Stimulated activated CD8-positive, alpha-beta memory T cell treated with anti-CD3 and anti-CD28 coated beads, Interleukin-15, amount 100 ng/mL, for 4 hours (primary cell): Measurements from ENCODE around the gene CTSZ.
"Not testable (repeated sequence)": the region's sequence is repeated elsewhere in the genome, so short reads cannot be mapped to it uniquely, and the experiment has no call there.

Experiments used
- DNase-seq, 2 donors: peaks; one replicate each; pipeline ENCODE4 v3.0.0-alpha.2; 2020; ENCODE audit warnings: low read depth in 2 of 2

The CTSZ gene

GRCh38 chr20:59013031-59013951 is 6.2 kb upstream of the CTSZ start:
- no peak for DNase-seq

DNA sequence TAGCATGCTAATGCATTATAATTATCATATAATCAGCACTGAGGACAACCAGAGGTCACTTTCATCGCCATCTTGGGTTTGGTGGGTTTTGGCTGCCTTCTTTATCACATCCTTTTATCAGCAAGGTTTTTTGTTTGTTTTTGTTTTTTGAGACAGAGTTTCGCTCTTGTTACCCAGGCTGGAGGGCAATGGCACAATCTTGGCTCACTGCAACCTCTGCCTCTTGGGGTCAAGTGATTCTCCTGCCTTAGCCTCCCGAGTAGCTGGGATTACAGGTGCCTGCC is 4.8 kb upstream of the CTSZ start:
- not testable (repeated sequence) for DNase-seq

GRCh38 chr20:59010995-59011873 is 4.2 kb upstream of the CTSZ start:
- DNase-seq, result no peak

GRCh38 chr20:59010321-59010994 is 3.4 kb upstream of the CTSZ start:
- no peak for DNase-seq

DNA sequence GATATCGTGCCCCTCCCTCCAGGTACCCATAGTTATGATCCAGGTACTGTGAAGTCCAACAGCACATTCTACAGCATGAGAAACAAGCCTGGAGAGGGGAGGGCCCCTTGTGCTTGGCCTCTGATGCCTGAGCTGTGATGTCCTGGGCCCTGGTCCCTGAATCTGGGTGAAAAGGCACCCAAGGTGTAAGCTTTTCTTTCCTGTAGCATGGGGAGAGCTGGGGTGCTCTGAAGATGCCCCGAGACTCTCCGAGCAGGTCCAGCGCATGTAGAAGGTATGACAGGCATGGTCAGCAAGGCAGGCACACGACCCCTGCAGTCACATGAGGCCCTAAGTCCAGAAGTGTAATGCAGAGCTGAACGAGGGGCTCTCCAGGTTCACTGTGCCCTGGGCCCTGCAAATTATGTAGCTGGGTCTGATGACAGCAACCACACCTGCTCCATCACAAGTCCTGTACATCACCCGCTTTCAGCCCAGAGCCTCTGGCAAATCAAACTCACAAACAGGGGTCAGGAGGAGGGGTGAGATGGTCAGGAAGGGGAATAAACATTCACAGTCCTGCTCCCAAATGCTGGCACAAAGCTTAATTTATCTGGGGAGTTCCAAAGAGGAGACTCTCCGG is 1.8 kb upstream of the CTSZ start:
- DNase-seq, result no peak

- DNase-seq, result no peak
These were observed 834 bp upstream of the CTSZ start for GRCh38 chr20:59007665-59008511.

- no peak for DNase-seq
These were observed 739 bp downstream of the CTSZ start for GRCh38 chr20:59006167-59006863.

DNA sequence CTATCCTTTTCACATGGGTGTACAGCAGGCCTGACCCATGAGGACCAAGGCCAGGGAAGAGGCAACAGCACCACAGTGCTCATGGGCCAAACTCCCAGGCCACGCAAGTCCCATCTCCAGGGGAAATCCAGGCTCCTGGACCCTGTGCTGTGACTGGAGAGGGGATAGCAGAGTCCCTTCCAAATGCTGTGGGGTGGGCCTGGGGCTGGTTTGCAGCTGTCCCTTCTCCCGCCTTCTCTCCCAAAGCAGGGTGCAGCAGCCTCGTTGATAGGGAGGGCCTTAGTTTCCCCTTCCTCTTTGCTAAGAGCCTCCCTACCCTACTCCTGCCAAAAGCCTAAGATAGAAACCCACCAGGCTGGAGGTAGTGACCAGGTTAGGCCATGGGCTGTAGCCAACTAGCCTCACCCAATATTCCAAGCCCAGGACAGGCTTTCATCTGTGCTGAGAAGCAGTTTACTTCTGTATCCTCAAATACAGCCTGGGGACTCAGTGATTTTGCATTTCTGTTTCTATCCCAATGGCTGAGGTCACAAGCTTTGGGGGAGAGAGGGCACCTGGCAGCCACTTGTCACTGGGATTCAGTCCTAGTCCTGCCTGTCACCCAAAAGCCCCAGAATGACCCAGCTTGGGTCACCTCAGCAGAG is 1.4 kb downstream of the CTSZ start:
- no peak for DNase-seq

GRCh38 chr20:59004763-59005522 is 2.1 kb downstream of the CTSZ start:
- no peak for DNase-seq

GRCh38 chr20:59004493-59004762 is 2.6 kb downstream of the CTSZ start:
- DNase-seq, result no peak

DNA sequence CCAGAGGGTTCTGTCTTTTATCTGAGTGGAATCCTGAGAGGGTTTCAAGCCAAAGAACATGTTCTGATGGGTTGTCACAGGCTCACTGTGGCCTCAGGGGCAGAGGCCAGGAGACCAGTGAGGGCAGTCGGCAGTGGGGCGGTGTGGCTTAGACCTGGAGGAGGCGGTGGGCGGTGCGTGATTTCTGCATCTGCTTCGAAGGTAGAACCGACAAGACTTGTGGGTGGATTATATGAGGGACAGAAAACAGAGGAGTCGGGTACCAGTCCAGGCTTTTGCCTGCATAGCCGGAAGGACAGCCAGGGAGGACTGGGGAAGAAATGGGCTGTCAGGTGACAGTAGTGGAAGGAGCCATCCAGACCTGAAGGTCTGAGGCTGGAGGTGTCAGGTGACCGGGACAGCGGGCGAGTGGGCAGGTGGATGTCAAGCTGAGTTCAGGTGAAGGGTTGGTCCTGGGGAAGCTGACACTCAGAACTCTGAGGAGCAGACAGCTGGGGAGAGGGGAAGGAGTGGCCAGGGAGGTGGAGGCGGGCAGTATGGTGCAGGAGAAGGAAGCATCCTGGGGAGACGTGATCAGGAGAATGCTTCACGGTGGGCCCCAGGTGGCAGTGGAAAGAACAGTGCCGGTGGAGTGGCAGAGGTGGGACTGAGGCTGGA is 3.1 kb downstream of the CTSZ start:
- no peak for DNase-seq

DNA sequence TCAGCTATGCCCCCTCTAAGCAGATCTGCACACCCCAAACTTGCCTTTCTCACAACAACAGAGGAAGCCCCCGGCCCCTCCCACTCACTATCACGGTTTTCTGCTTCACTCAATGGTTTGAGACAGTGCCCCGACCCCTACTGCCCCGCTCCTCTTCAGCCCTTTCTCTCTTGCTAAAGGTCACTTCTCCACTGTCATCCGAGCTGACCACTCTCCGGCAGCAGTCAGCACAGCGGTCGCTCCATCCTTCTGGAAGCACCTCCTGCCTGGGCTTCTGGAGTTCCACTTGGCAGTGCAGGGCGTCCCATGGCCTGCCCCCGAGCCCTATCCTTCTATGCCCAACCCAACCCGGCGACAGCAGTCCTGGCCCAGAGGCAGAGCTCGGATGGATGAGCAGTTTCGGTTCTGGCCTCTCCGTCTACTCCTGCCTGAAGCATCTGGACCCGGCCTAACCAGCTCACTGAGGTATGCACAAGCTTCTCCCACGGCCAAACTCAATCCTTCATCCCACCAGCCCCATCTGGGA is 4.1 kb downstream of the CTSZ start:
- no peak for DNase-seq

DNA sequence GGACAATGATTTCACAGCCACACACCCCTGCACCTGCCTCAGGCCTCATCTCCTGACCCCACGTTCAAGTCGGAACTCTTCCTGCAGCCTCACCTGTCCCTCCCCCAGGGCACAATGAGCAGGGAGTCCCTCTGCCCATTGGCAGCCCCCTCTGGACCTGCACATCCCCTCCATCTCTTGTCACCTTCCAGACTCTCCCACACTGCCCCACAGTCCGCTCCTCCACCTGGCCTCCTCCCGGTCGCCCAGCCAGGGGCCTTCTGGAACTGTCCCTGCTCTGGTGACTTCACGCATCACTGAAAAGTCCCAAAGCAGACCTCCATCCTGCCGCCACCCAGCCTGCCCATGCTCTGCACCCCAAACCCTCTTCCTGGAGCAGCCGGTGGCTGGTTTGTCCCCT is 4.7 kb downstream of the CTSZ start:
- DNase-seq, result no peak

GRCh38 chr20:59001449-59002171 is 5.4 kb downstream of the CTSZ start:
- no peak for DNase-seq

DNA sequence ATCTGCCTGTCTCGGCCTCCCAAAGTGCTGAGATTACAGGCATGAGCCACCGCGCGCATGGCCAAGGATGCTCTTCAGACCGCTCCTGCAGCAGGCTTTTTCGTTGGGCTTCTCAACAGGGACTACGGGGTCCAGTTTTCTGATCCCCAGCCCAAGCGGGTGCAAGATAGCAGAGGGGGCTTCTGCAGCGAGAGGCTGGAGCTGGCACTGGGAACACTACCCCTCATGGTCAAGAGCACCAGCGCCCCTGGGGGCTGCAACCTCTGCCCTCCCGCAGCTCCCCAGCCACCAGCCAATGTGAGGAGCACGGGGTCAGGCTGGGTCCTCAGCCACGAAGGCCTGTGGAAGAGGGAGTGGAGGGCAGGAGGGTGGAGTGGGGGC is 6.0 kb downstream of the CTSZ start:
- DNase-seq, result no peak

GRCh38 chr20:59000326-59000725 is 6.7 kb downstream of the CTSZ start:
- DNase-seq, result no peak

GRCh38 chr20:58998656-58999055 is 8.4 kb downstream of the CTSZ start:
- DNase-seq, result no peak
